GM21381 (cell line): ENCODE data around the gene CNOT3.
A peak's percentile ranks its signal among the peaks of the same experiment; 100 is the strongest.

Experiments used
- ATAC-seq: cut with Tn5 transposase; IDR thresholded peaks from one replicate; pipeline ENCODE4 v1.9.1; 2021; ENCODE audit warnings: mild to moderate bottlenecking, moderate library complexity; ENCODE audit not compliant: unreplicated experiment

Gene CNOT3

GRCh38 chr19:54147676-54148075 is 10.1 kb downstream of the CNOT3 start:
- ATAC-seq: no peak

- ATAC-seq: no peak
Observed at GRCh38 chr19:54148158-54148557, 10.6 kb downstream of the CNOT3 start.

- ATAC-seq: no peak
Observed at GRCh38 chr19:54149021-54149812, 11.7 kb downstream of the CNOT3 start.

- ATAC-seq: no peak
Observed at GRCh38 chr19:54151362-54152035, 13.9 kb downstream of the CNOT3 start.

- no peak for ATAC-seq
Observed at GRCh38 chr19:54152267-54152666, 14.7 kb downstream of the CNOT3 start.

GRCh38 chr19:54152878-54153524 is 15.4 kb downstream of the CNOT3 start:
- ATAC-seq: no peak

- no peak for ATAC-seq
Observed at GRCh38 chr19:54153731-54154326, 16.3 kb downstream of the CNOT3 start.

GRCh38 chr19:54154603-54155345 is 17.2 kb downstream of the CNOT3 start:
- no peak for ATAC-seq

- ATAC-seq: no peak
Observed at GRCh38 chr19:54155694-54156093, 18.1 kb downstream of the CNOT3 start.

GRCh38 chr19:54156490-54156889 is 18.9 kb downstream of the CNOT3 start:
- no peak for ATAC-seq

- no peak for ATAC-seq
Observed at GRCh38 chr19:54156953-54157352, 19.4 kb downstream of the CNOT3 start.

GRCh38 chr19:54158812-54159351 is 21.3 kb downstream of the CNOT3 start:
- no peak for ATAC-seq

GRCh38 chr19:54159352-54160181 is 22.0 kb downstream of the CNOT3 start, which contains the start of gene LENG1:
Gene LENG1 (minus strand): TSS chr19:54159721. CDS start chr19:54159695, 26 bp downstream.
- peak; percentile 90 for ATAC-seq

- ATAC-seq: no peak
Observed at GRCh38 chr19:54160182-54160811, 22.7 kb downstream of the CNOT3 start.

- no peak for ATAC-seq
Observed at GRCh38 chr19:54160854-54161253, 23.3 kb downstream of the CNOT3 start.

- no peak for ATAC-seq
Observed at GRCh38 chr19:54162241-54162805, 24.8 kb downstream of the CNOT3 start.

GRCh38 chr19:54162884-54163283 is 25.3 kb downstream of the CNOT3 start:
- no peak for ATAC-seq

GRCh38 chr19:54164369-54165068 is 27.0 kb downstream of the CNOT3 start:
- no peak for ATAC-seq
